ENCODE data around the gene LSAMP. TPM values are rescaled to one million over a fixed set of nuclear protein-coding genes. Genes with fewer than 3 reads are reported as not detected.
A peak's percentile ranks its signal among the peaks of the same experiment; 100 is the strongest.

The LSAMP gene
- total and polyA plus RNA-seq, 2 of the 13 experiments (the other 11 are each of a cell fraction or from before 2014, with no cell fraction given): not detected

- no TSS peak for BruUV-seq (replicated peaks)
- WGBS (ENCODE audit: low lambda C conversion rate): 0% methylated on average over 1 of the region's 1 CpG
- DNase-seq (ENCODE audit: low spot score) (no peak), ATAC-seq (no peak), FAIRE-seq (no peak)
- Histone ChIP-seq H4K20me1 (ENCODE audit: insufficient read depth, low read length) (no peaks in the 10 kb centered on the region), H3K27me3 (ENCODE audit: control insufficient read depth in 1 of 2, insufficient read depth in 2 of 2, low read length in 2 of 2) (no peaks in the 10 kb centered on the region), H3K9me3 (ENCODE audit: low read length) (no peaks in the 10 kb centered on the region), H3K4me1 (ENCODE audit: insufficient read depth, low read length) (no peaks in the 10 kb centered on the region), H3K4me3 (replicated peaks in 1 of 3; ENCODE audit: insufficient read depth in 1 of 3, low read depth in 2 of 3, low read length in 3 of 3) (no peak overlapping the region), H3K9ac (ENCODE audit: insufficient read depth, low read depth, low read length) (no peak overlapping the region), H3K36me3 (replicated peaks in 1 of 2; ENCODE audit: control insufficient read depth in 1 of 2, insufficient read depth in 2 of 2, low read length in 2 of 2) (no peaks in the 10 kb centered on the region), H3K27ac (ENCODE audit: extremely low read length, insufficient read depth, low read length) (no peak overlapping the region), H2AFZ (ENCODE audit: low read length) (no peak overlapping the region), H3K4me2 (ENCODE audit: low read depth, low read length) (no peak overlapping the region), H3K79me2 (ENCODE audit: insufficient read depth, low read length) (no peaks in the 10 kb centered on the region)
- ChIA-PET POLR2A (no interaction called here), CTCF (ENCODE audit: low intra/inter-chr PET ratio, low total read pairs) (no interaction called here)
- intact Hi-C loops (cut with micrococcal nuclease; ENCODE audit: unreplicated experiment): no loop called here
- no peak for TF ChIP-seq ZSCAN29 (CRISPR knock-in tag; conservative IDR thresholded peaks at IDR 0.05)
- TF ChIP-seq NBN (conservative IDR thresholded peaks at IDR 0.05): no peak
- TF ChIP-seq TERF1 (CRISPR knock-in tag; IDR thresholded peaks at IDR 0.05): no peak
- TF ChIP-seq BORCS8-MEF2B (CRISPR knock-in tag; IDR thresholded peaks at IDR 0.05): no peak
- in situ Hi-C loops (cut with HindIII; ENCODE audit: extremely low pct_ligation_motif_present, low pct_unique_long_range_greater_than_20kb): no loop called here
These were observed 67.2 kb downstream of the LSAMP start for GRCh38 chr3:116378077-116378476.

- no peak overlapping the region for H3K27ac ChIP-seq (ENCODE audit: extremely low read length, insufficient read depth, low read length)
- ATAC-seq (no peak), DNase-seq (ENCODE audit: low spot score) (no peak), FAIRE-seq (no peak)
- TF ChIP-seq MAFK (conservative IDR thresholded peaks at IDR 0.05 in 1 of 2, IDR thresholded peaks at IDR 0.05 in 1 of 2; ENCODE audit: low read length in 2 of 2): 0 out of 4 replicates have a peak, but pooled peaks of 1 of the 2 experiments have one; percentile 5
- no peak for TF ChIP-seq CBX5 (CRISPR knock-in tag; IDR thresholded peaks at IDR 0.05; ENCODE audit: borderline replicate concordance)
- no peak overlapping the region for H3K4me2 ChIP-seq (ENCODE audit: low read depth, low read length)
- no peak overlapping the region for H3K4me3 ChIP-seq (replicated peaks in 1 of 3; ENCODE audit: insufficient read depth in 1 of 3, low read depth in 2 of 3, low read length in 3 of 3)
- intact Hi-C loops (cut with micrococcal nuclease; ENCODE audit: unreplicated experiment) (no loop called here), in situ Hi-C loops (cut with HindIII; ENCODE audit: extremely low pct_ligation_motif_present, low pct_unique_long_range_greater_than_20kb) (no loop called here)
- WGBS (ENCODE audit: low lambda C conversion rate): 1% methylated on average over 2 of the region's 2 CpGs
- no peaks in the 10 kb centered on the region for H3K79me2 ChIP-seq (ENCODE audit: insufficient read depth, low read length)
- H3K9me3 ChIP-seq (ENCODE audit: low read length): no peaks in the 10 kb centered on the region
- H4K20me1 ChIP-seq (ENCODE audit: insufficient read depth, low read length): no peaks in the 10 kb centered on the region
- ChIA-PET POLR2A (no interaction called here), CTCF (ENCODE audit: low intra/inter-chr PET ratio, low total read pairs) (no interaction called here)
- H3K9ac ChIP-seq (ENCODE audit: insufficient read depth, low read depth, low read length): no peak overlapping the region
- no peaks in the 10 kb centered on the region for H3K27me3 ChIP-seq (ENCODE audit: control insufficient read depth in 1 of 2, insufficient read depth in 2 of 2, low read length in 2 of 2)
- no TSS peak for BruUV-seq (replicated peaks)
- no peaks in the 10 kb centered on the region for H3K4me1 ChIP-seq (ENCODE audit: insufficient read depth, low read length)
- no peak overlapping the region for H2AFZ ChIP-seq (ENCODE audit: low read length)
- H3K36me3 ChIP-seq (replicated peaks in 1 of 2; ENCODE audit: control insufficient read depth in 1 of 2, insufficient read depth in 2 of 2, low read length in 2 of 2): no peaks in the 10 kb centered on the region
These were observed 70.4 kb downstream of the LSAMP start for GRCh38 chr3:116374901-116375300.

All from HepG2 (cell line).